ENCODE data around the gene CCDC18.
"Not testable (repeated sequence)": the region's sequence is repeated elsewhere in the genome, so short reads cannot be mapped to it uniquely, and the experiment has no call there.

Gene CCDC18

GRCh38 chr1:93275634-93276295 is 95.2 kb downstream of the CCDC18 start:
- TF ChIP-seq CTCF (conservative IDR thresholded peaks at IDR 0.05; ENCODE audit: low read depth, low read length), result no peak
- no peak for DNase-seq (ENCODE audit: low read depth)
- H3K4me3 ChIP-seq (ENCODE audit: low read depth, low read length), result no peak overlapping the region

GRCh38 chr1:93277530-93277929 is 97.0 kb downstream of the CCDC18 start:
- H3K4me3 ChIP-seq (ENCODE audit: low read depth, low read length), result not testable (repeated sequence)

GRCh38 chr1:93283496-93283895 is 103.0 kb downstream of the CCDC18 start:
- TF ChIP-seq CTCF (conservative IDR thresholded peaks at IDR 0.05; ENCODE audit: low read depth, low read length), result no peak
- no peak overlapping the region for H3K4me3 ChIP-seq (ENCODE audit: low read depth, low read length)
- no peak for DNase-seq (ENCODE audit: low read depth)

More at GRCh38 chr1:93277530-93277929, 97.0 kb downstream of the CCDC18 start:
- DNase-seq (ENCODE audit: low read depth), result not testable (repeated sequence)

GRCh38 chr1:93288558-93288957 is 108.0 kb downstream of the CCDC18 start:
- DNase-seq (ENCODE audit: low read depth), result peak; percentile 32
- H3K4me3 ChIP-seq (ENCODE audit: low read depth, low read length), result no peak overlapping the region
- TF ChIP-seq CTCF (conservative IDR thresholded peaks at IDR 0.05; ENCODE audit: low read depth, low read length), result no peak

- DNase-seq (ENCODE audit: low read depth), result no peak
- TF ChIP-seq CTCF (conservative IDR thresholded peaks at IDR 0.05; ENCODE audit: low read depth, low read length), result no peak
- H3K4me3 ChIP-seq (ENCODE audit: low read depth, low read length), result no peak overlapping the region
Measured at GRCh38 chr1:93296555-93297154, 116.1 kb downstream of the CCDC18 start.

- no peak overlapping the region for H3K4me3 ChIP-seq (ENCODE audit: low read depth, low read length)
- TF ChIP-seq CTCF (conservative IDR thresholded peaks at IDR 0.05; ENCODE audit: low read depth, low read length), result no peak
- no peak for DNase-seq (ENCODE audit: low read depth)
Measured at GRCh38 chr1:93301131-93301530, 120.6 kb downstream of the CCDC18 start.

- DNase-seq (ENCODE audit: low read depth), result no peak
- H3K4me3 ChIP-seq (ENCODE audit: low read depth, low read length), result no peak overlapping the region
- TF ChIP-seq CTCF (conservative IDR thresholded peaks at IDR 0.05; ENCODE audit: low read depth, low read length), result no peak
Measured at GRCh38 chr1:93302078-93302477, 121.6 kb downstream of the CCDC18 start.
